Esophagus squamous epithelium (tissue), 4 donors: ENCODE data around the gene ITGA5.

ENCODE experiments used
- POLR2A ChIP-seq, 4 donors: fragments of 450-650 bp; IDR thresholded peaks; one replicate each; pipeline ENCODE4 v1.6.1; 2017; ENCODE audit warnings: antibody characterized with exemption in 4 of 4, mild to moderate bottlenecking in 4 of 4, moderate library complexity in 3 of 4
- TF ChIP-seq, protein P1 (sequence below), 6 experiments: fragments of 450-650 bp in 4 of 6; fragments of 200-600 bp in 2 of 6; sonication (generic) in 2 of 6; IDR thresholded peaks; one replicate each; pipeline ENCODE4 v1.5.1; 2016 to 2019; ENCODE audit warnings: antibody characterized with exemption in 6 of 6, mild to moderate bottlenecking in 4 of 6, moderate library complexity in 4 of 6

DNA sequence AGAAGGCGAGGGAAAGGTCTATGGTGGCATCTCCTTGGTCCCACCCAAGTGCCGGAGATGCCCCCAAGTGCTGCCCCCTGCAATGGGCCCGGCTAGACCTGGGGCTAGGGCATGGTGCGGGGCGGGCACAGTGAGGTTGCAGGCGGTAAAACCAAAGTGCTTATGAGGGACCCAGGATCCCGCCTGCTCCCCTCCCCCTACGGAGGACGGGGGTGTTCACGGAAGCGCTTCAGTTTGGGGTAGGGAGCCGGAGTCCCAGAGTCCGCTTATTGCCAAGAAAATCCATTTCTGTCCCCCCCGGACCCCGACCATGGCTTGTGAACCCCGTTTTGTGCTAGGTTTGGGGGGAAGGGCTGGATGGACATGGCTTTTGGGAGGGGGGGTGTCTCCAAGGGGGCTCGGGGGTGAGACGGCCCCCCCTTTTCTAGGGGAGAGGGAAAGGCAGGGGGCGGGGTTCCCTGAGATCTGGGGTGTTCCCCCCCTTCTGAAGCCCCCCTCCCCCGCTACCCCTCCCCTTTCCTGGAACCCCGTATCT lies 49.4 kb downstream of the ITGA5 start:
- TF ChIP-seq POLR2A (IDR thresholded peaks at IDR 0.05), result no peak
- TF ChIP-seq, protein P1, sequence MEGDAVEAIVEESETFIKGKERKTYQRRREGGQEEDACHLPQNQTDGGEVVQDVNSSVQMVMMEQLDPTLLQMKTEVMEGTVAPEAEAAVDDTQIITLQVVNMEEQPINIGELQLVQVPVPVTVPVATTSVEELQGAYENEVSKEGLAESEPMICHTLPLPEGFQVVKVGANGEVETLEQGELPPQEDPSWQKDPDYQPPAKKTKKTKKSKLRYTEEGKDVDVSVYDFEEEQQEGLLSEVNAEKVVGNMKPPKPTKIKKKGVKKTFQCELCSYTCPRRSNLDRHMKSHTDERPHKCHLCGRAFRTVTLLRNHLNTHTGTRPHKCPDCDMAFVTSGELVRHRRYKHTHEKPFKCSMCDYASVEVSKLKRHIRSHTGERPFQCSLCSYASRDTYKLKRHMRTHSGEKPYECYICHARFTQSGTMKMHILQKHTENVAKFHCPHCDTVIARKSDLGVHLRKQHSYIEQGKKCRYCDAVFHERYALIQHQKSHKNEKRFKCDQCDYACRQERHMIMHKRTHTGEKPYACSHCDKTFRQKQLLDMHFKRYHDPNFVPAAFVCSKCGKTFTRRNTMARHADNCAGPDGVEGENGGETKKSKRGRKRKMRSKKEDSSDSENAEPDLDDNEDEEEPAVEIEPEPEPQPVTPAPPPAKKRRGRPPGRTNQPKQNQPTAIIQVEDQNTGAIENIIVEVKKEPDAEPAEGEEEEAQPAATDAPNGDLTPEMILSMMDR (IDR thresholded peaks at IDR 0.05), result no peak
